Testis (tissue), 3 donors: ENCODE measurements around the gene NDST4. TPM values are rescaled to one million over a fixed set of nuclear protein-coding genes. Genes with fewer than 3 reads are reported as not detected.

Source experiments
- DNase-seq: peaks from one replicate; pipeline ENCODE4 v3.0.0-alpha.2; 2019
- H3K27ac ChIP-seq, 2 donors: fragments of 200-600 bp; sonication (generic); one replicate each; pipeline ENCODE4 v1.5.1; 2019
- H3K27me3 ChIP-seq: fragments of 200-600 bp; sonication (generic); one replicate; pipeline ENCODE4 v1.5.1; 2019
- H3K36me3 ChIP-seq: fragments of 200-600 bp; sonication (generic); one replicate; pipeline ENCODE4 v1.5.1; 2017; ENCODE audit warnings: low read depth; ENCODE audit errors: missing control alignments
- H3K4me1 ChIP-seq: fragments of 200-600 bp; sonication (generic); one replicate; pipeline ENCODE4 v1.5.1; 2019
- H3K4me3 ChIP-seq, 2 donors: fragments of 200-600 bp; sonication (generic); one replicate each; pipeline ENCODE4 v1.5.1; 2017 to 2019
- H3K9me3 ChIP-seq: fragments of 200-600 bp; sonication (generic); one replicate; pipeline ENCODE4 v1.5.1; 2017
- POLR2A ChIP-seq: fragments of 450-650 bp; IDR thresholded peaks from one replicate; pipeline ENCODE4 v1.6.1; 2017; ENCODE audit warnings: antibody characterized with exemption, mild to moderate bottlenecking, moderate library complexity
- WGBS, 2 donors: methylation state at CpG; one replicate each; pipeline ENCODE4 v1.1.5; 2018; 5-methylcytosine and 5-hydroxymethylcytosine counted together
- intact Hi-C: fragments of 100-400 bp; cut with DNase I; formaldehyde crosslinking; loops from one replicate; pipeline ENCODE4 v1.15.1; 2023; ENCODE audit warnings: low total_unique reads
- polyA plus RNA-seq: library from polyadenylated mRNA; stranded (reverse); fragments of 350-450 nt; fragmentation: Illumina TruSeq; extraction: RNeasy Lipid Tissue Mini Kit (QIAGEN cat#74804); gene quantifications from one replicate; pipeline ENCODE4 v1.2.3, GENCODE V29; 2014; ENCODE audit warnings: low read depth, low replicate concordance; ENCODE audit not compliant: insufficient read depth
- total RNA-seq, 2 donors: library from RNA; depleted of rRNA; stranded (reverse); fragments of >200 nt; gene quantifications; one replicate each; pipeline ENCODE4 v1.2.3, GENCODE V29; 2016
- TF ChIP-seq, protein P1 (sequence below), 3 experiments: fragments of 450-650 bp in 2 of 3; fragments of 200-600 bp in 1 of 3; sonication (generic) in 1 of 3; IDR thresholded peaks; one replicate each; pipeline ENCODE4 v1.5.1; 2016 to 2019; ENCODE audit warnings: antibody characterized with exemption in 3 of 3, mild to moderate bottlenecking in 2 of 3, moderate library complexity in 1 of 3

NDST4 gene
- total and polyA plus RNA-seq, 3 donors from 2014 or later, result 0.41 to 0.99 (median 0.55) TPM

- 49 to 66% methylated on average over 2 of the region's 2 CpGs for WGBS, 2 donors
- no peak for DNase-seq
- Histone ChIP-seq H3K27ac (no peak overlapping the region), H3K4me1 (no peaks in the 10 kb centered on the region), H3K27me3 (no peaks in the 10 kb centered on the region), H3K9me3 (no peaks in the 10 kb centered on the region), H3K4me3 (no peak overlapping the region), H3K36me3 (no peaks in the 10 kb centered on the region)
- TF ChIP-seq, protein P1, sequence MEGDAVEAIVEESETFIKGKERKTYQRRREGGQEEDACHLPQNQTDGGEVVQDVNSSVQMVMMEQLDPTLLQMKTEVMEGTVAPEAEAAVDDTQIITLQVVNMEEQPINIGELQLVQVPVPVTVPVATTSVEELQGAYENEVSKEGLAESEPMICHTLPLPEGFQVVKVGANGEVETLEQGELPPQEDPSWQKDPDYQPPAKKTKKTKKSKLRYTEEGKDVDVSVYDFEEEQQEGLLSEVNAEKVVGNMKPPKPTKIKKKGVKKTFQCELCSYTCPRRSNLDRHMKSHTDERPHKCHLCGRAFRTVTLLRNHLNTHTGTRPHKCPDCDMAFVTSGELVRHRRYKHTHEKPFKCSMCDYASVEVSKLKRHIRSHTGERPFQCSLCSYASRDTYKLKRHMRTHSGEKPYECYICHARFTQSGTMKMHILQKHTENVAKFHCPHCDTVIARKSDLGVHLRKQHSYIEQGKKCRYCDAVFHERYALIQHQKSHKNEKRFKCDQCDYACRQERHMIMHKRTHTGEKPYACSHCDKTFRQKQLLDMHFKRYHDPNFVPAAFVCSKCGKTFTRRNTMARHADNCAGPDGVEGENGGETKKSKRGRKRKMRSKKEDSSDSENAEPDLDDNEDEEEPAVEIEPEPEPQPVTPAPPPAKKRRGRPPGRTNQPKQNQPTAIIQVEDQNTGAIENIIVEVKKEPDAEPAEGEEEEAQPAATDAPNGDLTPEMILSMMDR (IDR thresholded peaks at IDR 0.05), result no peak
- no peak for TF ChIP-seq POLR2A
- intact Hi-C loops, result no loop called here
Measured at GRCh38 chr4:114830628-114831027, 282.8 kb downstream of the NDST4 start.

DNA sequence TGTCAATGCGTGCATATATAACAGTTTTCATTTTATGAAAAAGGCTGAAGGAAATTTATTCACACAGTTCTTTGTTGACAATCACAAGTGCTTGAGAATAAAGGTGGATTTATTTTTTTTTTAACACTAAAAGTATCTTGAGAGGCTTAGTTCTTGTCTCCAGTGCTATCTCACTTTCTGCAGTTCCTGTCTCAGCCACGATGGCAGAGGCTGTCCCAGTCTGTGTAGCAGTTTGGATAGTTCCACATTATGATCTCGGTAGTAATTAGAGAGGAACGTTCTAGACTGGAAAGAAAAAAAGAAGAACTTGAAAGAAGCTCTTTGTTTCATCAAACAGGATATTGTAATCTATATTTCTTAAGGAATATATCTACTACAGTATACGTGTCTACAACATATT, 285.8 kb downstream of the NDST4 start:
- Histone ChIP-seq H3K9me3 (no peaks in the 10 kb centered on the region), H3K36me3 (no peaks in the 10 kb centered on the region), H3K27me3 (no peaks in the 10 kb centered on the region), H3K4me3 (no peak overlapping the region), H3K27ac (no peak overlapping the region), H3K4me1 (no peaks in the 10 kb centered on the region)
- WGBS, 2 donors, result 64 to 76% methylated on average over 5 of the region's 5 CpGs
- TF ChIP-seq POLR2A, result no peak
- TF ChIP-seq, protein P1 (IDR thresholded peaks at IDR 0.05), result no peak
- DNase-seq, result no peak
- intact Hi-C loops, result no loop called here

DNA sequence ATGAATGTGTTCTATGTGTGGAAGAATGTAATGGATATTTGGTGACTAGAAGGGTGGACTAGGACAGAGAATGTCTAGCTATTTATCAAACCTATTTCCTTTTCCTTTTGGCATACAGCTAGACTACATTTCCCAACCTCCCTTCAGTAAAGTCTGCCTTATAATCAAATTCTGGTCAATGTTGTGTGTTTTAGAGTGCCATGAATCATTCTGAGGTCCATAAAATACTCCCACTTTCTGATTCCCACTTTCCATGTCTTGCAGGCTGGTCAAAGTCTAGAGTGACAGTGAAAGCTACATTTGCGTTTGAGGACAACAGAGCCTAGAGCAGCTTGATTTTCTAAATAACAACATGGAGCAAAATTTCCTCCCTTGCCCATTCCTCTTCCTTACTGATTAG, 297.7 kb downstream of the NDST4 start:
- no peak for DNase-seq
- intact Hi-C loops, result no loop called here
- no peak overlapping the region for H3K27ac ChIP-seq
- no peaks in the 10 kb centered on the region for H3K27me3 ChIP-seq
- H3K4me3 ChIP-seq, result no peak overlapping the region
- no peaks in the 10 kb centered on the region for H3K36me3 ChIP-seq
- no peaks in the 10 kb centered on the region for H3K4me1 ChIP-seq
- no peaks in the 10 kb centered on the region for H3K9me3 ChIP-seq
- TF ChIP-seq, protein P1 (IDR thresholded peaks at IDR 0.05), result no peak
- TF ChIP-seq POLR2A, result no peak
- WGBS, 2 donors, result 95 to 100% methylated on average over 1 of the region's 1 CpG

DNA sequence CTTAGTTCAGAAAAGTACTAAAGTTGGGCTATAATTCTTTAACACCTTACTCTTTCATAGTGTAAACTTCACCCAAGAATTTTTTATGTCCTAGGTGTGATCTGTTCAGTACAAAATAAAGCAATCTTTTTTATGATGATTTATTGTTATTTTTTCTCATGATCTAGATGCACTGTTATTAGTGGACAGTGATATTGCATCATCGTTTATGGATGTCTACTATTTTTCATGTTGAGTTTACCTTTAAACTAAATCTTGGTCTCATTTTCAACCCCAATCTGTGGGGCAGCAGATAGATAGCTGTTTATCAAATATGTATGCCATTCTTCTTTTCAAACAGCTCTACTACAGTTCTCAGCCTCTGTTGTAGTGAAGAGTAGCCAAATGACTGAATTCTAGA, 299.5 kb downstream of the NDST4 start:
- Histone ChIP-seq H3K4me1 (no peaks in the 10 kb centered on the region), H3K4me3 (no peak overlapping the region), H3K9me3 (no peaks in the 10 kb centered on the region), H3K27ac (no peak overlapping the region), H3K27me3 (no peaks in the 10 kb centered on the region), H3K36me3 (no peaks in the 10 kb centered on the region)
- intact Hi-C loops, result no loop called here
- TF ChIP-seq, protein P1 (IDR thresholded peaks at IDR 0.05), result no peak
- TF ChIP-seq POLR2A, result no peak
- DNase-seq, result no peak
- WGBS, 2 donors, result 90 to 91% methylated on average over 1 of the region's 1 CpG

DNA sequence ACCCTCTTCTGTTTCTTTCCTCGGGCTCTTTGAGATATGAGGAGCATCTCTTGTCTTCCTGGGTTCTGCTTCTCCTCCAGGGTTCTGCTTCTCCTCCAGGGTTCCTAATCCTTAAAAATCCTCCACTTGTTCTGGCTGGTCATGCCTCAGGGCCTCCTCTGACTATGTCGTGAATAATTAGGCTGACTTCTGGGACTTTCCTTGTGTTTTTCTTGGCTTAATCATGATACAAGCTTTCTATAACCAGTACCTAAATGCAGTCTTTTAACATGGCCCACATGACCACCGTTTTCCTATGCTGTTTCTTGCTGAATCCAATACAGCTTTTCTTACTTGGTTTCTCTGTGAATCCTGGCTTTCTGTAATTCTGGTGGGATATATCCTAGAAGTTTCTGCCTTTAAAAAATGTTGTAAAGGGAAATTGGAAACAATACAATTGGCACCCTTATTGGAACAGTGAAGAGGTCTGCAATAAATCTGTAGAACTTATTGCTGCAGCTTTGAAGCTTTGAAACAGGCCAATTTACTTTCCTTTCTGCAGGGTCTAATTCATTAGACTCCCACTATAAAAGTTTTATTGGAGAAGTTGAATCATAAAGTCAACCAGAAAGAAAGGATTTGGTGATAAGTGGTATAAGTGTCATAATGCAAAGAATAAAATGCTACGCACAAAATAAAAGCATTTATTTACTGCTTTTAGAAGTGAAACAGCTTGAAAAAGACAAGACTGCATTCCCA, 301.7 kb downstream of the NDST4 start:
- H3K4me3 ChIP-seq, result no peak overlapping the region
- H3K4me1 ChIP-seq, result no peaks in the 10 kb centered on the region
- no peak for DNase-seq
- H3K9me3 ChIP-seq, result no peaks in the 10 kb centered on the region
- no peak overlapping the region for H3K27ac ChIP-seq
- WGBS, 2 donors, result 66 to 68% methylated on average over 4 of the region's 4 CpGs
- no peak for TF ChIP-seq POLR2A
- TF ChIP-seq, protein P1 (IDR thresholded peaks at IDR 0.05), result no peak
- no peaks in the 10 kb centered on the region for H3K36me3 ChIP-seq
- no peaks in the 10 kb centered on the region for H3K27me3 ChIP-seq
- intact Hi-C loops, result no loop called here
